Liver (tissue), 9 donors: ENCODE data around the gene UBE4A. TPM values are rescaled to one million over a fixed set of nuclear protein-coding genes. Genes with fewer than 3 reads are reported as not detected.
A peak's percentile ranks its signal among the peaks of the same experiment; 100 is the strongest.

Experiments
- DNase-seq: peaks from one replicate; pipeline ENCODE4 v3.0.0-alpha.2; 2017; ENCODE audit warnings: low spot score
- H3K27ac ChIP-seq, 2 donors: one replicate each; pipeline ENCODE4 v1.7.0; 2013; ENCODE audit warnings: inconsistent platforms in 2 of 2, low read length in 2 of 2, control low read depth in 1 of 2, low read depth in 1 of 2, mild to moderate bottlenecking in 1 of 2
- H3K27me3 ChIP-seq, 4 donors: one replicate each; pipeline versions ENCODE4 v1.6.1 to v1.7.0; 2013; ENCODE audit warnings: low read length in 3 of 4, inconsistent platforms in 1 of 4, mild to moderate bottlenecking in 1 of 4, moderate library complexity in 1 of 4; ENCODE audit not compliant: control insufficient read depth in 4 of 4, insufficient read depth in 4 of 4
- H3K36me3 ChIP-seq, 4 donors: one replicate each; pipeline versions ENCODE4 v1.6.1 to v1.7.0; 2013; ENCODE audit warnings: low read length in 3 of 4, mild to moderate bottlenecking in 3 of 4, low read depth in 1 of 4, moderate library complexity in 1 of 4; ENCODE audit not compliant: control insufficient read depth in 4 of 4, insufficient read depth in 3 of 4
- H3K4me1 ChIP-seq, 4 donors: one replicate each; pipeline versions ENCODE4 v1.6.1 to v1.7.0; 2013; ENCODE audit warnings: low read length in 3 of 4, mild to moderate bottlenecking in 3 of 4, moderate library complexity in 1 of 4; ENCODE audit not compliant: control insufficient read depth in 4 of 4, insufficient read depth in 4 of 4
- H3K4me3 ChIP-seq, 3 donors: one replicate each; pipeline versions ENCODE4 v1.6.1 to v1.7.0; 2013; ENCODE audit warnings: low read length in 3 of 3, control low read depth in 1 of 3, low read depth in 1 of 3, mild to moderate bottlenecking in 1 of 3
- H3K9ac ChIP-seq, 2 donors: one replicate each; pipeline ENCODE4 v1.7.0; 2013; ENCODE audit warnings: low read length in 2 of 2, mild to moderate bottlenecking in 2 of 2, moderate library complexity in 2 of 2, control low read depth in 1 of 2, low read depth in 1 of 2
- H3K9me3 ChIP-seq, 4 donors: one replicate each; pipeline versions ENCODE4 v1.6.1 to v1.7.0; 2013; ENCODE audit warnings: low read length in 3 of 4; ENCODE audit not compliant: control insufficient read depth in 4 of 4
- CTCF ChIP-seq: fragments of 150-350 bp; IDR thresholded peaks from 2 replicates; pipeline ENCODE4 v1.5.1; 2017; ENCODE audit warnings: improper control_type of control experiment, low read depth, low read length; ENCODE audit not compliant: missing input control
- EGR1 ChIP-seq, 2 donors: IDR thresholded peaks; 2 replicates each; pipeline ENCODE4 v1.6.1; 2016 to 2018; ENCODE audit warnings: antibody characterized with exemption in 2 of 2, low read depth in 2 of 2
- GABPA ChIP-seq, 2 donors: IDR thresholded peaks in 1 of 2; conservative IDR thresholded peaks in 1 of 2; 2 replicates each; pipeline ENCODE4 v1.6.1; 2016; ENCODE audit warnings: antibody characterized with exemption in 2 of 2, mild to moderate bottlenecking in 1 of 2, moderate library complexity in 1 of 2
- HNF4A ChIP-seq, 2 donors: conservative IDR thresholded peaks; 2 replicates each; pipeline ENCODE4 v1.6.1; 2016; ENCODE audit warnings: antibody characterized with exemption in 2 of 2, mild to moderate bottlenecking in 2 of 2
- HNF4G ChIP-seq: IDR thresholded peaks from 2 replicates; pipeline ENCODE4 v1.6.1; 2016; ENCODE audit warnings: antibody characterized with exemption
- NR2F2 ChIP-seq: IDR thresholded peaks from 2 replicates; pipeline ENCODE4 v1.6.1; 2016; ENCODE audit warnings: antibody characterized with exemption
- RAD21 ChIP-seq, 2 donors: IDR thresholded peaks; 2 replicates each; pipeline ENCODE4 v1.6.1; 2016; ENCODE audit warnings: antibody characterized with exemption in 2 of 2, mild to moderate bottlenecking in 2 of 2
- RXRA ChIP-seq, 2 donors: IDR thresholded peaks; 2 replicates each; pipeline ENCODE4 v1.6.1; 2017 to 2018; ENCODE audit warnings: antibody characterized with exemption in 2 of 2, mild to moderate bottlenecking in 1 of 2
- SP1 ChIP-seq: IDR thresholded peaks from 2 replicates; pipeline ENCODE4 v1.6.1; 2018; ENCODE audit warnings: antibody characterized with exemption, mild to moderate bottlenecking
- TAF1 ChIP-seq: conservative IDR thresholded peaks from 2 replicates; pipeline ENCODE4 v1.6.1; 2016; ENCODE audit warnings: antibody characterized with exemption, mild to moderate bottlenecking
- YY1 ChIP-seq: IDR thresholded peaks from 2 replicates; pipeline ENCODE4 v1.6.1; 2016; ENCODE audit warnings: antibody characterized with exemption, mild to moderate bottlenecking
- WGBS: extraction: QIAGEN DNeasy Blood & Tissue Kit; methylation state at CpG from one replicate; pipeline ENCODE4 v1.1.7; 2013; 5-methylcytosine and 5-hydroxymethylcytosine counted together
- polyA plus RNA-seq, 2 donors: library from polyadenylated mRNA; stranded (reverse) in 1 of 2; unstranded in 1 of 2; fragments of 200-250 nt in 1 of 2; fragments of >200 nt in 1 of 2; fragmentation: Nextera tagmentation in 1 of 2; extraction: Ambion mirVana in 1 of 2; gene quantifications; one replicate each; pipeline versions ENCODE4 v1.2.1 to v1.2.3, GENCODE V29; 2013 to 2015
- total RNA-seq, 2 donors: library from RNA; depleted of rRNA; stranded (reverse); fragments of >200 nt; gene quantifications; one replicate each; pipeline ENCODE4 v1.2.3, GENCODE V29; 2014
- TF ChIP-seq, protein P1 (sequence below): IDR thresholded peaks from 2 replicates; pipeline ENCODE4 v1.6.1; 2016; ENCODE audit warnings: antibody characterized with exemption
- TF ChIP-seq, protein P2 (sequence below): IDR thresholded peaks from 2 replicates; pipeline ENCODE4 v1.6.1; 2016; ENCODE audit warnings: antibody characterized with exemption, mild to moderate bottlenecking
- donor health status: healthy.
- donor health status: healthy.
- donor health status: healthy.
- donor health status: healthy.
- donor health status: healthy.

Gene UBE4A
- total and polyA plus RNA-seq, 4 donors: 11.7 to 41.3 (median 19.1) TPM

GRCh38 chr11:118417801-118418200, 58.4 kb downstream of the UBE4A start:
- H3K36me3 ChIP-seq: peaks cover 0 to 2% (median under 1%) of the 10 kb centered on the region in 4 donors
- TF ChIP-seq SP1: no peak
- no peak for TF ChIP-seq GABPA (IDR thresholded peaks at IDR 0.05 in 1 of 2, conservative IDR thresholded peaks at IDR 0.05 in 1 of 2)
- TF ChIP-seq, protein P1, sequence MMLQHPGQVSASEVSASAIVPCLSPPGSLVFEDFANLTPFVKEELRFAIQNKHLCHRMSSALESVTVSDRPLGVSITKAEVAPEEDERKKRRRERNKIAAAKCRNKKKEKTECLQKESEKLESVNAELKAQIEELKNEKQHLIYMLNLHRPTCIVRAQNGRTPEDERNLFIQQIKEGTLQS: no peak
- no peak for TF ChIP-seq RAD21 (IDR thresholded peaks at IDR 0.05)
- TF ChIP-seq, protein P2, sequence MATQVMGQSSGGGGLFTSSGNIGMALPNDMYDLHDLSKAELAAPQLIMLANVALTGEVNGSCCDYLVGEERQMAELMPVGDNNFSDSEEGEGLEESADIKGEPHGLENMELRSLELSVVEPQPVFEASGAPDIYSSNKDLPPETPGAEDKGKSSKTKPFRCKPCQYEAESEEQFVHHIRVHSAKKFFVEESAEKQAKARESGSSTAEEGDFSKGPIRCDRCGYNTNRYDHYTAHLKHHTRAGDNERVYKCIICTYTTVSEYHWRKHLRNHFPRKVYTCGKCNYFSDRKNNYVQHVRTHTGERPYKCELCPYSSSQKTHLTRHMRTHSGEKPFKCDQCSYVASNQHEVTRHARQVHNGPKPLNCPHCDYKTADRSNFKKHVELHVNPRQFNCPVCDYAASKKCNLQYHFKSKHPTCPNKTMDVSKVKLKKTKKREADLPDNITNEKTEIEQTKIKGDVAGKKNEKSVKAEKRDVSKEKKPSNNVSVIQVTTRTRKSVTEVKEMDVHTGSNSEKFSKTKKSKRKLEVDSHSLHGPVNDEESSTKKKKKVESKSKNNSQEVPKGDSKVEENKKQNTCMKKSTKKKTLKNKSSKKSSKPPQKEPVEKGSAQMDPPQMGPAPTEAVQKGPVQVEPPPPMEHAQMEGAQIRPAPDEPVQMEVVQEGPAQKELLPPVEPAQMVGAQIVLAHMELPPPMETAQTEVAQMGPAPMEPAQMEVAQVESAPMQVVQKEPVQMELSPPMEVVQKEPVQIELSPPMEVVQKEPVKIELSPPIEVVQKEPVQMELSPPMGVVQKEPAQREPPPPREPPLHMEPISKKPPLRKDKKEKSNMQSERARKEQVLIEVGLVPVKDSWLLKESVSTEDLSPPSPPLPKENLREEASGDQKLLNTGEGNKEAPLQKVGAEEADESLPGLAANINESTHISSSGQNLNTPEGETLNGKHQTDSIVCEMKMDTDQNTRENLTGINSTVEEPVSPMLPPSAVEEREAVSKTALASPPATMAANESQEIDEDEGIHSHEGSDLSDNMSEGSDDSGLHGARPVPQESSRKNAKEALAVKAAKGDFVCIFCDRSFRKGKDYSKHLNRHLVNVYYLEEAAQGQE: no peak
- no peak for TF ChIP-seq NR2F2
- TF ChIP-seq RXRA (IDR thresholded peaks at IDR 0.05): no peak
- no peak for TF ChIP-seq CTCF
- WGBS: 89% methylated on average over 4 of the region's 4 CpGs
- no peaks in the 10 kb centered on the region for H3K9me3 ChIP-seq
- peak overlapping the region in 1 of 3 donors; percentile 19 for H3K4me3 ChIP-seq
- no peaks in the 10 kb centered on the region for H3K27me3 ChIP-seq
- no peak overlapping the region for H3K27ac ChIP-seq
- no peaks in the 10 kb centered on the region for H3K4me1 ChIP-seq
- H3K9ac ChIP-seq: peak overlapping the region in 1 of 2 donors; percentile 70
- no peak for DNase-seq

- Histone ChIP-seq H3K4me3 (no peak overlapping the region), H3K9me3 (no peaks in the 10 kb centered on the region), H3K4me1 (no peaks in the 10 kb centered on the region), H3K9ac (peak overlapping the region in 1 of 2 donors; percentile 70), H3K36me3 (peaks cover 0 to 1% (median 0%) of the 10 kb centered on the region in 4 donors), H3K27me3 (no peaks in the 10 kb centered on the region), H3K27ac (no peak overlapping the region)
- TF ChIP-seq YY1: no peak
- TF ChIP-seq SP1: no peak
- TF ChIP-seq EGR1 (IDR thresholded peaks at IDR 0.05; ENCODE audit: low read depth in 2 of 2): no peak
- TF ChIP-seq HNF4A (conservative IDR thresholded peaks at IDR 0.05): no peak
- TF ChIP-seq, protein P2: no peak
- no peak for TF ChIP-seq TAF1
- TF ChIP-seq HNF4G: no peak
- TF ChIP-seq NR2F2: no peak
- no peak for DNase-seq
- WGBS: 85% methylated on average over 5 of the region's 5 CpGs
These were observed 59.4 kb downstream of the UBE4A start for GRCh38 chr11:118418766-118419165.
